OCI-LY3 (cell line): ENCODE data around the gene SPRN.

Source experiments
- H2AFZ ChIP-seq: fragments of 200-600, 300-600 bp; shearing (Covaris generic); 2 replicates; pipeline ENCODE4 v1.6.0; 2014; ENCODE audit warnings: antibody characterized with exemption, low read depth, low read length
- H3K27ac ChIP-seq: fragments of 200-600, 300-600 bp; sonication (generic); 2 replicates; pipeline ENCODE4 v1.5.1; 2014; ENCODE audit warnings: mild to moderate bottlenecking, low read length, moderate library complexity, mixed read lengths
- H3K27me3 ChIP-seq: fragments of 200-600, 300-600 bp; sonication (generic); 2 replicates; pipeline ENCODE4 v1.6.1; 2014; ENCODE audit warnings: low read depth, low read length, mixed read lengths
- H3K36me3 ChIP-seq: fragments of 200-600, 300-600 bp; sonication (generic); replicated peaks from 2 replicates; pipeline ENCODE3; 2014; ENCODE audit warnings: low read depth, low read length, mixed read lengths
- H3K4me1 ChIP-seq: fragments of 300-600, 200-600 bp; sonication (generic); 2 replicates; pipeline ENCODE4 v1.6.1; 2014; ENCODE audit warnings: low read length, mixed read lengths
- H3K4me2 ChIP-seq: fragments of 200-600, 300-600 bp; sonication (generic); 2 replicates; pipeline ENCODE4 v1.6.1; 2014; ENCODE audit warnings: low read length, mixed read lengths
- H3K4me3 ChIP-seq: fragments of 300-600, 200-600 bp; sonication (generic); 2 replicates; pipeline ENCODE4 v1.5.1; 2014; ENCODE audit warnings: antibody characterized with exemption, mild to moderate bottlenecking, low read length, moderate library complexity
- H3K79me2 ChIP-seq: fragments of 300-600, 200-600 bp; shearing (Covaris generic); 2 replicates; pipeline ENCODE4 v1.6.1; 2014; ENCODE audit warnings: mild to moderate bottlenecking, low read length, mixed read lengths
- H3K9ac ChIP-seq: fragments of 300-600, 200-600 bp; shearing (Covaris generic); 2 replicates; pipeline ENCODE4 v1.6.0; 2014; ENCODE audit warnings: mild to moderate bottlenecking, low read length, moderate library complexity
- H3K9me3 ChIP-seq: fragments of 200-600, 300-600 bp; shearing (Covaris generic); 2 replicates; pipeline ENCODE4 v1.6.1; 2014; ENCODE audit warnings: low read length, mixed read lengths; ENCODE audit not compliant: insufficient read depth
- H4K20me1 ChIP-seq: fragments of 200-600, 300-600 bp; sonication (generic); 2 replicates; pipeline ENCODE4 v1.6.1; 2016; ENCODE audit warnings: low read length, mixed read lengths; ENCODE audit not compliant: insufficient read depth
- CTCF ChIP-seq: fragments of 200-600, 300-600 bp; sonication (generic); IDR thresholded peaks from 2 replicates; pipeline ENCODE4 v1.5.1; 2014; ENCODE audit warnings: antibody characterized with exemption, low read length, low read depth
- EZH2phosphoT487 ChIP-seq: fragments of 200-600 bp; shearing (Covaris generic); IDR thresholded peaks from 2 replicates; pipeline ENCODE4 v1.6.1; 2018; ENCODE audit warnings: antibody characterized with exemption, mixed run types, low read depth

SPRN gene

GRCh38 chr10:133454204-133454893 lies 29.9 kb upstream of the SPRN start:
- H3K9ac ChIP-seq = no peak overlapping the region
- H3K27me3 ChIP-seq = no peaks in the 10 kb centered on the region
- no peaks in the 10 kb centered on the region for H3K4me1 ChIP-seq
- no peaks in the 10 kb centered on the region for H4K20me1 ChIP-seq
- H3K4me3 ChIP-seq = no peak overlapping the region
- no peaks in the 10 kb centered on the region for H3K79me2 ChIP-seq
- no peak overlapping the region for H2AFZ ChIP-seq
- H3K36me3 ChIP-seq = no peaks in the 10 kb centered on the region
- no peak overlapping the region for H3K4me2 ChIP-seq
- no peak overlapping the region for H3K27ac ChIP-seq
- no peaks in the 10 kb centered on the region for H3K9me3 ChIP-seq
- TF ChIP-seq EZH2phosphoT487 (no peak), CTCF (no peak)

GRCh38 chr10:133453516-133454203 lies 29.2 kb upstream of the SPRN start, which contains the start of gene SCART1:
SCART1 (plus strand) TSS chr10:133453945; CDS start chr10:133453998, 53 bp downstream.
- H4K20me1 ChIP-seq = no peaks in the 10 kb centered on the region
- no peaks in the 10 kb centered on the region for H3K4me1 ChIP-seq
- H3K27ac ChIP-seq = no peak within 1 kb of the TSS
- H2AFZ ChIP-seq = no peak within 1 kb of the TSS
- H3K36me3 ChIP-seq = no peaks in the 10 kb centered on the region
- H3K79me2 ChIP-seq = no peaks in the 10 kb centered on the region
- TF ChIP-seq CTCF (no peak), EZH2phosphoT487 (no peak)
- H3K27me3 ChIP-seq = no peaks in the 10 kb centered on the region
- no peak within 1 kb of the TSS for H3K4me2 ChIP-seq
- H3K9me3 ChIP-seq = no peaks in the 10 kb centered on the region
- no peak within 1 kb of the TSS for H3K9ac ChIP-seq
- no peak within 1 kb of the TSS for H3K4me3 ChIP-seq

- H3K9me3 ChIP-seq = peaks cover 4% of the 10 kb centered on the region; the same call in 1 of the 2 replicates
- no peaks in the 10 kb centered on the region for H3K36me3 ChIP-seq
- H3K4me1 ChIP-seq = no peaks in the 10 kb centered on the region
- no peak overlapping the region for H2AFZ ChIP-seq
- no peak overlapping the region for H3K4me2 ChIP-seq
- H3K27me3 ChIP-seq = no peaks in the 10 kb centered on the region
- no peaks in the 10 kb centered on the region for H3K79me2 ChIP-seq
- no peak for TF ChIP-seq CTCF
- no peak for TF ChIP-seq EZH2phosphoT487
- no peak overlapping the region for H3K27ac ChIP-seq
- H3K4me3 ChIP-seq = no peak overlapping the region
- H4K20me1 ChIP-seq = no peaks in the 10 kb centered on the region
- H3K9ac ChIP-seq = no peak overlapping the region
Measured at GRCh38 chr10:133452453-133452852, 28.0 kb upstream of the SPRN start.

- no peaks in the 10 kb centered on the region for H3K4me1 ChIP-seq
- no peaks in the 10 kb centered on the region for H3K79me2 ChIP-seq
- H3K27me3 ChIP-seq = no peaks in the 10 kb centered on the region
- no peaks in the 10 kb centered on the region for H3K36me3 ChIP-seq
- no peak overlapping the region for H3K9ac ChIP-seq
- H4K20me1 ChIP-seq = no peaks in the 10 kb centered on the region
- no peak overlapping the region for H3K4me3 ChIP-seq
- H3K27ac ChIP-seq = no peak overlapping the region
- no peak for TF ChIP-seq CTCF
- no peak for TF ChIP-seq EZH2phosphoT487
- H3K4me2 ChIP-seq = no peak overlapping the region
- H2AFZ ChIP-seq = no peak overlapping the region
- peaks cover 4% of the 10 kb centered on the region; the same call in 1 of the 2 replicates for H3K9me3 ChIP-seq
Measured at GRCh38 chr10:133451346-133451745, 26.9 kb upstream of the SPRN start.
